K562 (cell line): ENCODE data around the gene AVPR1B. TPM values are rescaled to one million over a fixed set of nuclear protein-coding genes. Genes with fewer than 3 reads are reported as not detected.

Source experiments
- DEAF1 ChIP-seq: fragments of 450-650 bp; formaldehyde crosslinking; IDR thresholded peaks from 2 replicates; pipeline ENCODE4 v1.4.0; 2020; ENCODE audit warnings: mild to moderate bottlenecking, moderate library complexity
- PCBP1 ChIP-seq: fragments of 200-400 bp; formaldehyde crosslinking; IDR thresholded peaks from 2 replicates; pipeline ENCODE4 v1.6.1; 2018; ENCODE audit warnings: mild to moderate bottlenecking, low read depth, low read length; ENCODE audit not compliant: poor library complexity, severe bottlenecking
- RAD51 ChIP-seq: fragments of 450-650 bp; IDR thresholded peaks from 2 replicates; pipeline ENCODE4 v1.7.1; 2016; ENCODE audit warnings: low read depth, mild to moderate bottlenecking, borderline replicate concordance
- RBM15 ChIP-seq: fragments of 200-400 bp; formaldehyde crosslinking; IDR thresholded peaks from 2 replicates; pipeline ENCODE4 v1.6.1; 2018; ENCODE audit warnings: mild to moderate bottlenecking, low read length, moderate library complexity; ENCODE audit not compliant: insufficient read depth
- SLC30A9 ChIP-seq: fragments of 250-450 bp; sonication (Bioruptor Pico); IDR thresholded peaks from 2 replicates; pipeline ENCODE4 v1.8.0; 2022; ENCODE audit warnings: mild to moderate bottlenecking, moderate library complexity
- ZNF609 ChIP-seq: sonication (generic); formaldehyde crosslinking; IDR thresholded peaks from 2 replicates; pipeline ENCODE4 v1.8.1; 2023; ENCODE audit warnings: missing genetic modification reagents, mild to moderate bottlenecking, borderline replicate concordance
- polyA plus RNA-seq, 8 experiments: library from polyadenylated mRNA; depleted of rRNA in 4 of 8; stranded (reverse) in 5 of 8; unstranded in 3 of 8; fragments of >200 nt; fragmentation: Nextera tagmentation in 2 of 8; fragmentation: Illumina TruSeq in 1 of 8; extraction: Ambion mirVana in 2 of 8; extraction: Trizol in 1 of 8; gene quantifications; 2 replicates each; pipeline versions ENCODE4 v1.2.1 to v1.2.3, GENCODE V29; 2011 to 2014; ENCODE audit warnings: inconsistent platforms in 1 of 8, missing spikeins in 1 of 8
- total RNA-seq, 7 experiments: library from RNA; depleted of rRNA in 6 of 7; stranded (reverse); fragments of >200 nt in 6 of 7; fragmentation: Illumina TruSeq in 2 of 7; extraction: Trizol in 2 of 7; gene quantifications; 2 replicates each; pipeline versions ENCODE4 v1.2.1 to v1.2.3, GENCODE V29; 2011 to 2021; ENCODE audit warnings: low replicate concordance in 1 of 7

AVPR1B gene
- total and polyA plus RNA-seq, 9 of the 15 experiments (the other 6 are each of a cell fraction or from before 2014, with no cell fraction given): not detected

GRCh38 chr1:206127336-206127735 lies 10.1 kb upstream of the AVPR1B start (continued):
- TF ChIP-seq ZNF609 (CRISPR knock-in tag) (no peak), PCBP1 (no peak), SLC30A9 (CRISPR knock-in tag) (no peak), RAD51 (no peak), RBM15 (no peak), DEAF1 (CRISPR knock-in tag) (no peak)
